ENCODE results near the gene ITGAX. TPM values are rescaled to one million over a fixed set of nuclear protein-coding genes. Genes with fewer than 3 reads are reported as not detected.

Gene ITGAX
- total RNA-seq, 1 donor, result 0.36 TPM

DNA sequence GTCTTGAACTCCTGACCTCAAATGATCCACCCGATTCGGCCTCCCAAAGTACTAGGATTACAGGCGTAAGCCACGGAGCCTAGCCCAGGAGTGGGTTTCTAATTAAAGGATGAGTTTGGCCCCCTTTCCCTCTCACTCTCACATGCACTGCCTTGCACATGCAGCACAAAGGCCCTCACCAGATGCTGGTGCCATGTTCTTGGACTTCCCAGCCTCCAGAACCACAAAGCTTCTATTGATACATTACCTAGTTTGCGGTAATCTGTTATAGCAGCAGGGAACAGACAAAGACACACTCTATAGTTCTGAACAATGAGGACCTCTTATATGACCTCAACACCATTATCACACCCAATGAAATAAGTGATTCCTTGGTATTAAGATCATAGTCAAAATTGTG, 20.3 kb downstream of the ITGAX start:
- no peak overlapping the region for H2AFZ ChIP-seq (ENCODE audit: low read length)
- H3K36me3 ChIP-seq (ENCODE audit: insufficient read depth, low read length), result no peaks in the 10 kb centered on the region
- H3K27ac ChIP-seq (ENCODE audit: low read depth, low read length), result no peak overlapping the region
- TF ChIP-seq, protein P1, sequence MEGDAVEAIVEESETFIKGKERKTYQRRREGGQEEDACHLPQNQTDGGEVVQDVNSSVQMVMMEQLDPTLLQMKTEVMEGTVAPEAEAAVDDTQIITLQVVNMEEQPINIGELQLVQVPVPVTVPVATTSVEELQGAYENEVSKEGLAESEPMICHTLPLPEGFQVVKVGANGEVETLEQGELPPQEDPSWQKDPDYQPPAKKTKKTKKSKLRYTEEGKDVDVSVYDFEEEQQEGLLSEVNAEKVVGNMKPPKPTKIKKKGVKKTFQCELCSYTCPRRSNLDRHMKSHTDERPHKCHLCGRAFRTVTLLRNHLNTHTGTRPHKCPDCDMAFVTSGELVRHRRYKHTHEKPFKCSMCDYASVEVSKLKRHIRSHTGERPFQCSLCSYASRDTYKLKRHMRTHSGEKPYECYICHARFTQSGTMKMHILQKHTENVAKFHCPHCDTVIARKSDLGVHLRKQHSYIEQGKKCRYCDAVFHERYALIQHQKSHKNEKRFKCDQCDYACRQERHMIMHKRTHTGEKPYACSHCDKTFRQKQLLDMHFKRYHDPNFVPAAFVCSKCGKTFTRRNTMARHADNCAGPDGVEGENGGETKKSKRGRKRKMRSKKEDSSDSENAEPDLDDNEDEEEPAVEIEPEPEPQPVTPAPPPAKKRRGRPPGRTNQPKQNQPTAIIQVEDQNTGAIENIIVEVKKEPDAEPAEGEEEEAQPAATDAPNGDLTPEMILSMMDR (IDR thresholded peaks at IDR 0.05; ENCODE audit: extremely low read depth, low read depth, low read length), result no peak
- no peak for DNase-seq (ENCODE audit: insufficient read length, low spot score, missing footprints)
- no peaks in the 10 kb centered on the region for H3K9me3 ChIP-seq (ENCODE audit: low read depth, low read length)
- no peak overlapping the region for H3K4me3 ChIP-seq (ENCODE audit: insufficient read depth, low read length)
- no peaks in the 10 kb centered on the region for H3K4me1 ChIP-seq (ENCODE audit: insufficient read depth, low read length)
- H3K79me2 ChIP-seq (ENCODE audit: insufficient read depth, low read length), result no peaks in the 10 kb centered on the region
- H3K4me2 ChIP-seq (ENCODE audit: insufficient read depth, low read length), result no peak overlapping the region
- H3K27me3 ChIP-seq (ENCODE audit: insufficient read depth, low read length), result peaks cover 4% of the 10 kb centered on the region
- no peaks in the 10 kb centered on the region for H4K20me1 ChIP-seq (ENCODE audit: insufficient read depth, low read length)

DNA sequence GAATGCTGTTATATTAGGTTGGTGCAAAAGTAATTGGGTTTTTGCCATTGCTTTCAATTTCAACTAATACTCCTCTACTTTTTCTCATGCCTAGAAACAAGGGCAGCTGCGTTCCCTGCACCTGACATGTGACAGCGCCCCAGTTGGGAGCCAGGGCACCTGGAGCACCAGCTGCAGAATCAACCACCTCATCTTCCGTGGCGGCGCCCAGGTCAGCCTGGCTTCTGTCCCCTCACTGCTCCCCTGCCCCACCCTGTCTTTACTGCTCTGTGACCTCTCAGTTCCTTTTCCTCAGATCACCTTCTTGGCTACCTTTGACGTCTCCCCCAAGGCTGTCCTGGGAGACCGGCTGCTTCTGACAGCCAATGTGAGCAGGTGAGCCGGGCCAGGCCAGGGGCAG, 21.7 kb downstream of the ITGAX start:
- Histone ChIP-seq H3K4me1 (ENCODE audit: insufficient read depth, low read length) (no peaks in the 10 kb centered on the region), H3K27me3 (ENCODE audit: insufficient read depth, low read length) (peaks cover 9% of the 10 kb centered on the region), H3K36me3 (ENCODE audit: insufficient read depth, low read length) (no peaks in the 10 kb centered on the region), H3K79me2 (ENCODE audit: insufficient read depth, low read length) (no peaks in the 10 kb centered on the region), H4K20me1 (ENCODE audit: insufficient read depth, low read length) (no peaks in the 10 kb centered on the region), H3K4me3 (ENCODE audit: insufficient read depth, low read length) (no peak overlapping the region), H2AFZ (ENCODE audit: low read length) (no peak overlapping the region), H3K4me2 (ENCODE audit: insufficient read depth, low read length) (no peak overlapping the region), H3K9me3 (ENCODE audit: low read depth, low read length) (no peaks in the 10 kb centered on the region), H3K27ac (ENCODE audit: low read depth, low read length) (no peak overlapping the region)
- no peak for DNase-seq (ENCODE audit: insufficient read length, low spot score, missing footprints)
- TF ChIP-seq, protein P1 (IDR thresholded peaks at IDR 0.05; ENCODE audit: extremely low read depth, low read depth, low read length), result no peak

DNA sequence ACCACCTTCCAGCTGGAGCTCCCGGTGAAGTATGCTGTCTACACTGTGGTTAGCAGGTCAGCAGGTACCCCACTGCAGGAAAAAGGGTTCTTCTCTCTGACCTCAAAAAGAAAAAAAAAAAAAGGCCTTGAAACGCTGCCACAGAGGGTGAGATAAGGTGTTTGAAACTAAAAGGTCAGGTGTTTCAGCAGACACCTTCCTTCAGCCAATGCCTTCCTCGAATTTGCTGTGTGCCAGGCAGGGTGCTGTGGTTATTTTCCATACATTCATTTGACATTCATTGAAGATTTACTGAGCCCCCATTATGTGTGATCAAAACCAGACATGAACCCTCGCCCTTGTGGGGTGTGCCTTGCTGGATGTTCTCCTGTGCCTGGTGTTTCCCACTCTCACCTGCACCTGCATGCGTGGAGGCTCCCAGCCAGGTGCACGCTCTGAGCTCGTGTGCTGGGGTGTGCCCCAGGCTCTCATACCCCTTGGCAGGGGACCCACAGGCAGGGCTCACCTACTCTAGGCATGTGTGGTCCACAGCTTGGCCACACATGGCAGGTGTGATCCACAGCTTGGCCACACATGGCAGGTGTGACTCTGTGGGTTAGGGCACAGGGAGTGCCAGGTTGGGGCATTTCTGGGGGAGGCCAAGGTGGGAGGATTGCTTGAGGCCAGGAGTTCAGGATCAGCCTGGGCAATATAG, 22.4 kb downstream of the ITGAX start:
- H3K79me2 ChIP-seq (ENCODE audit: insufficient read depth, low read length), result no peaks in the 10 kb centered on the region
- no peaks in the 10 kb centered on the region for H3K9me3 ChIP-seq (ENCODE audit: low read depth, low read length)
- TF ChIP-seq, protein P1 (IDR thresholded peaks at IDR 0.05; ENCODE audit: extremely low read depth, low read depth, low read length), result no peak
- no peaks in the 10 kb centered on the region for H3K4me1 ChIP-seq (ENCODE audit: insufficient read depth, low read length)
- peaks cover 9% of the 10 kb centered on the region for H3K27me3 ChIP-seq (ENCODE audit: insufficient read depth, low read length)
- no peak for DNase-seq (ENCODE audit: insufficient read length, low spot score, missing footprints)
- no peak overlapping the region for H3K4me3 ChIP-seq (ENCODE audit: insufficient read depth, low read length)
- H3K27ac ChIP-seq (ENCODE audit: low read depth, low read length), result no peak overlapping the region
- no peaks in the 10 kb centered on the region for H3K36me3 ChIP-seq (ENCODE audit: insufficient read depth, low read length)
- no peaks in the 10 kb centered on the region for H4K20me1 ChIP-seq (ENCODE audit: insufficient read depth, low read length)
- H2AFZ ChIP-seq (ENCODE audit: low read length), result no peak overlapping the region
- no peak overlapping the region for H3K4me2 ChIP-seq (ENCODE audit: insufficient read depth, low read length)

DNA sequence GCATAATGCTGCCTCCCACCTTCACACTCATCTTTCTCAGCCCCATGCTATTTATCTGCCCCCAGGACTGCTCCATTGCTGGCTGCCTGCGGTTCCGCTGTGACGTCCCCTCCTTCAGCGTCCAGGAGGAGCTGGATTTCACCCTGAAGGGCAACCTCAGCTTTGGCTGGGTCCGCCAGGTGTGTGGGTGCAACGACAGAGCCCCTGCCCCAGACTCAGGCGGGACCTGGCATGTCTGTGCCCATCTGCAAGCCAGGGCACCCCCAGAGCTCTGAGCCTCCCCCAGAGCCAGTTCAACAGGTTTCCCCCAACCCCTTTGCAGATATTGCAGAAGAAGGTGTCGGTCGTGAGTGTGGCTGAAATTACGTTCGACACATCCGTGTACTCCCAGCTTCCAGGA, 25.2 kb downstream of the ITGAX start:
- Histone ChIP-seq H3K27ac (ENCODE audit: low read depth, low read length) (no peak overlapping the region), H3K4me1 (ENCODE audit: insufficient read depth, low read length) (no peaks in the 10 kb centered on the region), H3K9me3 (ENCODE audit: low read depth, low read length) (no peaks in the 10 kb centered on the region), H3K4me3 (ENCODE audit: insufficient read depth, low read length) (no peak overlapping the region), H3K36me3 (ENCODE audit: insufficient read depth, low read length) (no peaks in the 10 kb centered on the region), H3K27me3 (ENCODE audit: insufficient read depth, low read length) (peaks cover 9% of the 10 kb centered on the region), H3K4me2 (ENCODE audit: insufficient read depth, low read length) (no peak overlapping the region), H2AFZ (ENCODE audit: low read length) (no peak overlapping the region), H4K20me1 (ENCODE audit: insufficient read depth, low read length) (no peaks in the 10 kb centered on the region), H3K79me2 (ENCODE audit: insufficient read depth, low read length) (no peaks in the 10 kb centered on the region)
- no peak for DNase-seq (ENCODE audit: insufficient read length, low spot score, missing footprints)
- TF ChIP-seq, protein P1 (IDR thresholded peaks at IDR 0.05; ENCODE audit: extremely low read depth, low read depth, low read length), result no peak

All from osteoblast (primary cell).